ENCODE data around the gene PFKFB4. TPM values are rescaled to one million over a fixed set of nuclear protein-coding genes. Genes with fewer than 3 reads are reported as not detected.

PFKFB4 gene
- total and polyA plus RNA-seq, 12 donors = 0.40 to 7.7 (median 1.2) TPM

GRCh38 chr3:48560648-48561018, 4.0 kb upstream of the PFKFB4 start:
- intact Hi-C loops (cut with DNase I) = loop anchor here in 1 of 10 donors (2.0 kb wide), 1 partner anchor 74 kb away; the partner anchor contains the start of gene SLC26A6
- peak in 3 of 8 donors; percentile 35 to 43 (median 37) for ATAC-seq
- peak overlapping the region in 9 of 10 donors; percentile 35 to 76 (median 69) for H3K27ac ChIP-seq
- H3K4me1 ChIP-seq = peaks cover 9 to 80% (median 29%) of the 10 kb centered on the region in 9 donors
- DNase-seq = peak; percentile 41 to 55
- H3K9me3 ChIP-seq = no peaks in the 10 kb centered on the region
- 7 to 18% methylated on average over 5 of the region's 5 CpGs for WGBS, 2 donors
- no peaks in the 10 kb centered on the region for H3K27me3 ChIP-seq
- peak overlapping the region in 9 of 10 donors; percentile 17 to 54 (median 43) for H3K4me3 ChIP-seq
- no peaks in the 10 kb centered on the region for H3K36me3 ChIP-seq
- no peak for TF ChIP-seq CTCF (IDR thresholded peaks at IDR 0.05)

GRCh38 chr3:48558493-48559134, 2.0 kb upstream of the PFKFB4 start:
- ATAC-seq = peak in 1 of 8 donors; percentile 0
- intact Hi-C loops (cut with DNase I) = loop anchor here in 4 of 10 donors (5.0 to 10.0 kb wide), 3 partner anchors 49 to 284 kb away; partner anchors contain the start of genes UQCRC1 (in 2 of the 4) and ATRIP (in 1 of the 4)

GRCh38 chr3:48555949-48556795, 431 bp downstream of the PFKFB4 start:
- intact Hi-C loops (cut with DNase I) = loop anchor here in 5 of 10 donors (2.0 to 10.0 kb wide), 4 partner anchors 51 to 281 kb away; partner anchors contain the start of genes UQCRC1 (in 2 of the 5), ATRIP (in 1 of the 5) and SLC26A6 (in 1 of the 5)
- Histone ChIP-seq H3K27me3 (no peaks in the 10 kb centered on the region), H3K4me1 (peaks cover 9 to 74% (median 29%) of the 10 kb centered on the region in 9 donors), H3K36me3 (no peaks in the 10 kb centered on the region), H3K27ac (peak overlapping the region in 6 of 10 donors; percentile 21 to 86 (median 52)), H3K9me3 (no peaks in the 10 kb centered on the region), H3K4me3 (peak overlapping the region in 9 of 10 donors; percentile 30 to 72 (median 62))
- TF ChIP-seq CTCF (IDR thresholded peaks at IDR 0.05) = no peak
- 20 to 22% methylated on average over 28 to 29 of the region's 29 CpGs for WGBS, 2 donors
- ATAC-seq (peak in 1 of 8 donors; percentile 0), DNase-seq (no peak)

More at GRCh38 chr3:48558493-48559134, 2.0 kb upstream of the PFKFB4 start:
- Histone ChIP-seq H3K27me3 (no peaks in the 10 kb centered on the region), H3K36me3 (no peaks in the 10 kb centered on the region), H3K9me3 (no peaks in the 10 kb centered on the region), H3K27ac (peak overlapping the region in 8 of 10 donors; percentile 7 to 86 (median 48)), H3K4me1 (peaks cover 9 to 74% (median 29%) of the 10 kb centered on the region in 9 donors), H3K4me3 (peak overlapping the region in 1 of 10 donors; percentile 72)
- peak in 6 of 9 donors; percentile 8 to 40 (median 16) for TF ChIP-seq CTCF (IDR thresholded peaks at IDR 0.05)
- peak; percentile 25 to 33 for DNase-seq
- 70 to 71% methylated on average over 6 of the region's 6 CpGs for WGBS, 2 donors

Data from heart right ventricle (tissue), 16 donors.